M059J (cell line): ENCODE results near the gene IQCK. TPM values are rescaled to one million over a fixed set of nuclear protein-coding genes. Genes with fewer than 3 reads are reported as not detected.
"Not testable (repeated sequence)": the region's sequence is repeated elsewhere in the genome, so short reads cannot be mapped to it uniquely, and the experiment has no call there.

Experiments used
- DNase-seq: peaks from one replicate; pipeline ENCODE4 v3.0.0-alpha.2; 2012; ENCODE audit warnings: low read depth
- total RNA-seq: library from RNA; depleted of rRNA; stranded (reverse); fragments of >200 nt; shearing (Covaris generic); gene quantifications from 2 replicates; pipeline ENCODE4 v1.2.3, GENCODE V29; 2014

IQCK gene
- total RNA-seq, 1 experiment from 2014 or later, result 9.7 TPM

DNA sequence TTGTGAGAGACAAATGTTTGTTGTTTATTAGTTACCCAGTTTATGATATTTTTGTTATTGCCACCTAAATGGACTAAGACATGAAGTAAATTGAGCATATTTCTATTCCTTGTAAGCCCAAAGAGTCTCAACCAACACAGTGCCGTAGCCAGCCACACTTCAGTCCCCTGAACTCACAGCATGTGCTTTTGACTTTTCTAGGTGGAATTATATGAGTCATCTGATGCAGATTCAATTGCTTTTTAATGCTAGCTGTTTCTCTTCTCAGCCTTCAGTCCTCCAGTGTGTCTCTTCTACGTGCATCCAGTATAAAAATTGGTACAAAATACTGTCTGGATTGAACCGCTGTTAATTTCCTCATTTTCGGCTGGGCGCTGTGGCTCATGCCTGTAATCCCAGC, 39.0 kb downstream of the IQCK start:
- no peak for DNase-seq

DNA sequence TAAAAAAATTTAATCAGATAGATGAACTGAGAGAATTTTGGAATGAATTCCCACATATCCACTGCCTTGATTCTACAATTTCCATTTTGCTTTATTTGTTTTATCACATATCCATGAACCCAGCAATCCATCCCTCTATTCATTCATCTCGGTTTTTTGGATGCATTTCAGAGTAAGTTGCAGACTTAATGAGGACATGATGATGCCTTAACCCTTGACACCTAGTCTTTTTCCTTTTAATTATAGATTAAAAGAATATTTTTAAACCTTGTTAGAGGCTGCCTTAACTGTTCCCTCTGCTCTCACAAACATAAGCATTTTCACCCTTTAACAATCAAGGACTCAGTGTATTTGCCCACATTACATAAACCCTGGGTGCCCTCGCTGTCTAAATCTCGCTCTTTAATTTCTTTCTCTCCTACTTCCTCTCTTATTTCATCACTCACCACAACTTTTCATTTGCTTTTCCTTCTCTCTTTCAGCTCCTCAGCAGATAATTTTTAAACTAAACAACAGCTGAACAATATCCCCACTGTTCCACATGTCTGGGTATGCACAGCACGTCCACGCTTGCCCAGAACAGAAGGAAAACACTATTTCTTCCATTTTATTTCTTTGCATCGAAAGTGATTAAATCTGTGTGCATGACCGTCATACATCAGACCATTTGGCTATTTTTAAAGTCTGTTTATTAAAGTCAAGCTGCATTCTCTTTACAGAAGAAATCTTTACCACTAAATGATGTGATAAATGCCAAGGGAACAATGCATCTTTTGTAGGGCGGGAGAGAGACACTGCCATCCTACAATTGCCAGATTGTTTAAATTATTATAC, 39.9 kb downstream of the IQCK start:
- no peak for DNase-seq

DNA sequence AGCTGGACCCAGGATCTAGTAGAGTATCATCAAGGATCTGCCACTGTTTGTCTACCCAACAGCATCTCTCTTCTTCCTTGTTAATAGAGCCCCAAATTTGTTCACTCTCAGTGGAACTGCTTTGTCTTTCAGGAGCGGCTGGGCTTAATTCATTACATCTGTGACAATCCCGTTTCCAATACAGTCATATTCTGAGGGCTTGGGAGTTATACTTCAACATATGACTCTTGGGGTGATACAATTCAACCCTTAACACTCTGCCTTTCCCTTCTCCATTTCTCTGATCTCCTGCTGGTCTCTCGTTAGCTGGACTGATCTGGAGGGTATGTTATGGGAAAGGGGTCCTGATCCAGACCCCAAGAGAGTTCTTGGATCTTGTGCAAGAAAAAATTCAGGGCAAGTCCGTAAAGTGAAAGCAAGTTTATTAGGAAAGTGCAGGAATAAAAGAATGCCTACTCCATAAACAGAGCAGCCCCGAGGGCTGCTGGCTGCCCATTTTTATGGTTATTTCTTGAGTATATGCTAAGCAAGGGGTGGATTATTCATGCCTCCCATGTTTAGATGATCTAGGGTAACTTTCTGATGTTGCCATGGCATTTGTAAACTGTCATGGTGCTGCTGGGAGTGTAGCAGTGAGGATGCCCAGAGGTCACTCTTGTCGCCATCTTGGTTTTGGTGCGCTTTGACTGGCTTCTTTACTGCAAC, 42.4 kb downstream of the IQCK start:
- DNase-seq, result no peak

DNA sequence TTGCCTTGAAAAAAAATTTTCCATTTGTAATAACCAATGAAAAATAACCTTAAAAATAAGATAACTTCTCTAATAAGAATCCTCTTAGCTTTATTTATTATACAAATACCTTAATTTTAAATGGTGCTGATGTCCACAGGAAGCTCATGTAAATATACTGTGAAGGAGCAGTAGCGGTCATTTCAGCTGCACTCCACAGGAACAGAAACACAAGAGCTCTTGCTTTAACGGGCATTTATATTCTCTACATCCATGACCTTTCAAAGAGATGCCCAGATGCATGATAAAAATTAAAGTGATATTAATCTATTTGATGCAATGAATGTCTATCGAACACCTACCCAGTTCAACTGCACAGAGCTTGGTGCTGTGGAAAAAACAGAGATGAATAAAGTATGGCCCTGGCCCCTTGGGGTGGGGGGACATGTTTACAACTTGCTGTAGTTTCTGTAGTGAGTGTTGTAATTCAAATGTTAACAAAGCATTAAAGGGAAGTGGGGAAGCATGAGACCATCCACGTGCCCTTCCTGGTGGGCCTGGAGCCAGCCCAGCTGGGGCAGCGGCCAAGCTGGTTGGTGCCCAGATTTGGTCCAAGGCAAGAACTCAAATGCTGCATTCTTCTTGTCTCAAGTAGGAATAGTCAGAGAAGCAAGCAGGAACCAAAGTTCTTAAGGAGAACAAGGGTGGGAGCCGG, 47.9 kb downstream of the IQCK start:
- DNase-seq, result no peak

DNA sequence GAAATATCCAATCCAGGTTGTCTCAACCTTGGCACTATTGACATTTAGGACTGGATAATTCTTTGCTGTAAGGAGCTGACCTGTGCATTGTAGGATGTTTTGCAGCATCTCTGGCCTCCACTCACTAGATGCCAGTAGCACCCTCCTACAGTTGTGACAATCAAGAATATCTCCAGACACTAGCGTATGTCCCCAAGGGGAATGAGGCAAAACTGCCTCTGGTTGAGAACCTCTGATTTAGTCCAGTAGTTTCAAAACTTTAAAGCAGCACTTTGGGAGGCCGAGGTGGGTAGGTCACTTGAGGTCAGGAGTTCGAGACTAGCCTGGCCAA, 48.4 kb downstream of the IQCK start:
- DNase-seq, result no peak

DNA sequence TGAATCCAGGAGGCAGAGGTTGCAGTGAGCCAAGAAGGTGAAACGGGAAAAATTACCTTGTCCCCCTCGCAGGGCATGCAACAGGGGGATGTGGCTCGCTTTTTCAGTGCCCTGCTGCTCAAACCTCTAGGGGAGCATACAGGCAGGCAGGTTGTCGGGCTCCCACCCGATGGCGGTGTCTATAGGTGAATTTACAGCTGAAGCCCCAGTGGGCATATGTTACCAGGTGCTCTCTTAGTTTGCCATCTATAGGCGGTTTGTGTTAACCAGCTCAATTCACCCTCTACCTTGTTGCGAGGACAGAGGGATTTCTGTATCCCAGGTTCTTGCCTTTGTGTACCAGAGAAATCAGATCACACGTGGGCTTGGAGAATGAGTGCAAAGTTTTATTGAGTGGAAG, 48.9 kb downstream of the IQCK start:
- DNase-seq, result no peak

DNA sequence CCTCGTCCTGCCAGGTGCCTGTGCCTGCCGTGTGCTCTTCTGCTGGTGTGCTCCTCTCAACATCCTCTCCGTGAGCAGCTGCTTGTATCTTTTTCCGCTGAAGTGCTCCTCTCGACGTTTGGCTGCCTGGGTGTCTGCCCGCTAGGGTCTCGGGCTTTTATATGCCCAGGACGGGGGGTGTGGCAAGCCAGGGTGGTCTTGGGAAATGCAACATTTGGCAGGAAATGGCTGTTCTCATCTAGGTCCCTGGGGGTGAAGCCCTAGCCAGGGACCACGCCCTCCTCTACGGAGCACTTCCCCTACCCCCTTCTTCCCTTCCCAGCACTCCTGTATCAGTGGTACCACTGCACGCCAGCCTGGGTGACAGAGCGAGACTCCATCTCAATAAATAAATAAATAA, 49.4 kb downstream of the IQCK start:
- no peak for DNase-seq

DNA sequence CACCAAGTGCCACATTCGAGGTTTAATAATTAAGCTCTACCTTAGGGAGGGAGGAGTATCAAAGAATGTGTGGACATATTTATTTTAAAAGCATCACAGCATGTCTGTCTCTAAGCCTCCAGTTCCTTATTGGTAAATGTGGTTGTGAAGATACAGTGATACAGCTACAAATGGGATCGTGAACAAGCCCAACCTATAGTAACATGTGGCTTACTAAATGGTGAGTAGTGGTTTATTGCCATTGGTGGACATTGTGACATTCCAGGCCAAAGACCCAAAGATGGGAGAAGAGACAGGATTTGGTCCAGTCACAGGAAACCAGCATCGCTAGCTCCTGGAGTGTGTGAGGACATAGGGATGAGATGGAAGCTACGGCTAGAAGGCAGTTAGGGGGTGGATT, 51.2 kb downstream of the IQCK start:
- DNase-seq, result no peak

DNA sequence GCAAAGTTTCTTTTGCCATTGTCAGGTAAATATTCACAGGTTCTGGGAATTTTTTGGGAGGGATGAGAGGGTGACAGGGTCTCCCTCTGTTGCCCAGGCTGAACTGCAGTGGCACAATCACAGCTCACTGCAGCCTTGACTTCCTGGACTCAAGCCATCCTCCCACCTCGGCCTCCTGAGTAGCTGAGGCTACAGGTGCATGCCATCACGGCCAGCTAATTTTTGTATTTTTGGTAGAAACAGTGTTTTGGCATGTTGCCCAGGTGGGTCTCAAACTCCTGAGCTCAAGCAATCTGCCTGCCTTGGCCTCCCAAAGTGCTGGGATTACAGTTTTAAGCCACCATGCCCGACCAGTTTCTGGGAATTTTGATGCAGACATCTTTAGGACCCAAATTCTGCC, 53.0 kb downstream of the IQCK start:
- no peak for DNase-seq

DNA sequence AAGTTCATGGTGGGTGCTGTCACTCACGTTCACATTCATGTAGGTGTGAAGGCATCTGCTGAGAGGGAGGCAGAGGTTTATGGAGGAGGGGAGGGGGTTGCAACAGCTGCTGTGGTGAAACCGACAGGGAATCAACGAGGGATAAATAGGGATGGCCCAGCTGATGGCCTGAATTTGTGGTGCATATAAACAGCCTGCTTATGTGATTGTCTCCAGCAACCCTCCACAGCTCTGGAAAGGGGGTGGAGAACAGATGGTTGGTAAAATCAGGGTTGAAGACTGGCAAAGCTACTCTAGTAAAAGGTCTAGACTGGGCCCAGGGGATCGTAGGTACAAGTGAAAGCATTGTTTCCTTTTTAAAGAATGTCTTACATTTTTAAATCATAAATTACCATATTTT, 53.7 kb downstream of the IQCK start:
- DNase-seq, result no peak

DNA sequence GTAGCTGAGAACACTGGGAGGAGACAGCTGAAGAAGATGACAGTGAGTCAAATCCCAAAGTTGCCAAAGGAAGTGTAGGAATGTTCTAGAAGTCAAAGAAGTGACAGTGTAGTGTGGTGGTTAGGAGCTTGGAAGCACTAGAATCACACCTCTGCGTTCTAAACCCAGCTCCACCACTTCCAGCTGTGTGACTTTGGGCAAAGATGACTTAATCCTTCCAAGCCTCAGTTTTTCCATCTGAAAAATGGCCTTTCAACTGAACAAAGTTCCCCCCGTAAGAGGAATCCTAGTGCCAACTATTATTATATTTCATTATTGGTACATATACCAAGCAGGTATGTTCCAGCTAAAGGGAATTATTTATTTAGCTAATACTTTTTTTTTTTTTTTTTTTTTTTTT, 56.0 kb downstream of the IQCK start:
- DNase-seq, result no peak

DNA sequence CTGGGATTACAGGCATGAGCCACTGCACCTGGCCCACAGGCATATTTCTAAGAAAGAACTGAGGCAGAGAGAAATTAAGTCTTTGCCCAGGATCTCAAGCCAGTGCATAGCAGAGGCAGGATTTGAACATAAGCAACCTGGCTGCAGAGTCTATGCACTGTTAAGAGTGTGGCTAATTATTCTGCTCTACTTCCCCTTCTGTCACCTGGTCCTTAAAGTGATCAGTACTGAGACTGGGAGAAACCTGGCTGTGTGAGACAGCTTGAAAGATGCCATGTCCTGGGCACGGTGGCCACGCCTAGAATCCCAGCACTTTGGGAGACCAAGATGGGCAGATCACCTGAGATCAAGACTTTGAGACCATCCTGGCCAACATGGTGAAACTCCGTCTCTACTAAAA, 58.1 kb downstream of the IQCK start:
- DNase-seq, result no peak

DNA sequence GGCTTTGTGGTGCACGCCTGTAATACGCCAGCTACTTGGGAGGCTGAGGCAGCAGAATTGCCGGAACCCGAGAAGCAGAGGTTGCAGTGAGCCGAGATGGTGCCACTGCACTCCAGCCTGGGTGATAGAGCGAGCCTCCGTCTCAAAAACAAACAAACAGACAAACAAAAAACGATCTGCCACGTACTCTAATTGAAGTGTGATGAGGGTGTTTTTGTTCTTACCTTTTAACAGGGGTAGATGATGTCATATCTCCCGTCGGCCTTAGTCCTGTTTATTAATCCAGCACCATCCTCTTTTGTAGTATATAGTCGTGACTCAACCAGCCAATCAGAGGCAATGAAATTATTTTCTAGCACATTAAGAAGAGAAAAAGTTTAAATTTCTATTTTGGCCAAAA, 58.5 kb downstream of the IQCK start:
- no peak for DNase-seq

DNA sequence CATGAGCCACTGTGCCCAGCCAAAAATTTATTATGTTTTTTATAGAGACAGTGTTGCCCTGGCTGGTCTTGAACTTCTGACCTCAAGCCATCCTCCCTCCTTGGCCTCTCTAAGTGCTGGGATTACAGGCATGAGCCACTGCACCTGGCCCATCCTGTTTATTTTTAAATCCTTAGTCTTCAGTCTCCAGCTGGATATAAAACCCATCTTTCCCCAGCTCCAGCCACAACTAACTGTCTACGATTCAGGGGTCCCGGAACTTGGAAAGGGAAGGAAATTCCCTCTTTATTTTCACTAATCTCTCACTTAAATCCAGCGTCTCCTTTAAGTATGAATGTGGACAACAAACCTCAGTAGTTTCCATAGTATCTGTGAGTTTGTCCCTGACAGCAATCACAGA, 62.2 kb downstream of the IQCK start:
- DNase-seq, result no peak

DNA sequence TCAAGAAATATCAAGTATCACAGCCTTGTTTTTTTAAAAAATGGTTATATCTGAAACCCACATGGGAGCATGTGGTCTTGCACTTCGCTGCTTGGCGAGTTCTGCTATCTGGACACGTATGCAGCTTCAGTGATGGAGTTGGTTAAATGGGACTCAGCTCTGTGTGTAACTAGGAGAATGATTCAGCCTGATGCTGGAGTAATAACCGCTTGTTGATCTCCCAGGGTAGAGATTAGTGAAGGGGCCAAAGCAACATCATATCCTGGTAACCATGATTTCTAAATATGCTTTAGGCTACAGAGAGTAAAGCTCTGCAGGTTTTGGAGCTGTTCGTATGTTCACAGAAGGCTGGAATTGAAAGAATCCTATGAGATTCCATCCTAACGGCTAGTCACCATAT, 63.2 kb downstream of the IQCK start:
- DNase-seq, result no peak

DNA sequence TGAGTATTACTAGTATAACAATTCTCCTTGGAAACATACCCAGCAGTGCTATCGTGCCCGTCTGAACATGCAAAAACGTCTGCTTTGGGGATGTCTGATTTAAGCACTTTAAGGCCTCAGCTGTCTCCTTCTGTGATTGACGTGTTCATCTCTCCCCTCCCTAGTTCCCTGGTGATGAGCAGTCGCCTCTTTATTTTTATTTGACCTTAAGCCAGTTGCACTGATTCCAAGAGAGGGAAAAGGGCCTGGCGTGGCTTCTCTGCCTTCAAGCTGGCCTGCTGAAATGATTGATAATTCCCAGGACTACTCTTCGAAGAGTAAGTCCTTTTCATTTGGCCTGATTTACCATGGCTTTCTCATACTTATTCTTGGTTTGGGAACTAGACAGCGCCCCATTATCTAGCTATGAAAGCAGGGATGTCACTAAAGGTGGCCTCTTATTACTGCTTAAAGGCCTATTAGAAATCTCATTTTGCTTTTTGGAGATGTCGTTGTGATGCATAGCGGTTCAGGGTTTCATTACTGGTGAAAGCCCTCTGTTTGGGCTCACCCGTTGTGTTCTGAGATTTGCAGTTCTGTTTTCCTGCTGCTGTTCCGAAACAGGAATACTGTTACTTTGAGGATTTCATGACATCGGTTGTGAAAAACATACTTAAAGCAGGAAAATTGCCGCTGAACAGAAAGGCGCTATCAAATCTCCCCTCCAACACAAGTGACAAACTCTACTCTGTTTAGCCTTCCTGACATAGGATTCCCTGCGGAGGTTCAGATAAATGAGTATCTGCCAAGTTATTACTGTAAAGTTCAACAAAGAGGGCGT, 65.5 kb downstream of the IQCK start:
- DNase-seq, result no peak

DNA sequence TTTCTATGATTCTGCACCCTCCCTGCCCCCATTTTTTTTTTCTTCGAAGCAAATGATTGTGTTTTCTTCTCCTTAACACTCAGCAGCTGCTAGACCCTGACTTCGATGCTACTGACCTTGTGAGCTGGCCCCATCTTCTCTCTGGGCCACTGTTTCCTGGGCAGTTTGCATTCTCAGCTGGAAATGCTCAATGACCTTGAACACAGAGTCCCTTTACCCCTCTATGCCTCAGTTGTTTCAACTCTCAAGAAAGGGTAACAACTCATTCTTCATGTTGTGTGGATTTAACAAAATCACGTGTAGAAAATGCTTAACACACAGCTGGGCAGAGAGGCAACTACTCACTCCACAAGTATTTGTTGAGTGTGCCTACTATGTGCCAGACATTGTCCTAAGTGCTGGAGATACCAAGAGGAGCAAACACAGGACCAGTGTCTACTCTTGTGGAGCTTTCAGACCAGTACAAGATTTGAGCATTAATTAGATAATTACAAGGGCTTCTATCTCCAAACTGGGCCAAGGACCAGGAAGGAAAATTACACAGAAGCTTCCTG, 66.2 kb downstream of the IQCK start:
- no peak for DNase-seq

DNA sequence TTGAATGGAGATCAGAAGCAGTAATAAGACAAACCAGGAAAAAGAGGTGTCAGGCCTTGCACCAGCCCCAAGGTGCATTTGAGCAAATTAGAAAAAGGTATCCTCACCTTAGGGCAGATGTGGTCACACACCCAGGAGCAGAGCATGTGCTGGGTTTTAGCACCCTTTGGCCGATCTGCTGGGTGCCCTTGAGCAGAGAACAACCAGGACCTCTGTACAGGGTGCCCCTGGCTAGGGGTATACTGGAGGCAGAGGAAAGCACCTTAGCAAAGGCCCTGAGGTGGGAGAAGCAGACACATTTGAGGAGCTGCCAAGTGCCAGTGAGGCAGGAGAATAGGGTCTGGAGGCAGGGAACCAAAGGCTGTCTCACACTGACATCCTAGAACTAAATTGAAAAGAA, 67.0 kb downstream of the IQCK start:
- DNase-seq, result no peak

DNA sequence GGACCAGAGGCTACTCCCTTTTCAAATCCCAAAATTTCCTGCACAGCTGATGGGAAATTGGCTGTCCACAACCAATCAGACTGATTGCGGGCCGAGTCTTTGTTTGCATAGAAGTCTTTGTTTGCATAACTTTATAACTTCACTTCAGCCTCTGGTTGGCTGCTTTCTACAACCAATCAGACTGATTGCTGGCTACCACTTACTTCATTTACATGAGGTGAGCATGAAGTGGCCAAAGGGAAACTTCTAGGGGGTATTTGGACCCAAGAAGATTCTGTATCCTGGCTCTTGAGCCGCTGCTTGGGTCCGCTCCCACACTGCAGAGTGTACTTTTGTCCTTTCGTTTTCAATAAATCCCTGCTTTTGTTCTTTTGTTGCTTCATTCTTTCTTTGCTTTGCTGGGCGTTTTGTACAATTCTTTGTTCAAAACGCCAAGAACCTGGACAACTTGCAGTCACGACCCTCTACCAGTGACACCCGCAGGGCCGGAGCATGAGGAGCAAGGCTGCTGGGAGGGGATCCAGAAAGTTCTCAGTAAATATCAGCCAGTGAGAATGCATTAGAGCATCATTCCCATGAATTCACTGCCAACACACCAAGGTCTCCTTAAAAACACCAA, 67.5 kb downstream of the IQCK start:
- DNase-seq, result no peak

DNA sequence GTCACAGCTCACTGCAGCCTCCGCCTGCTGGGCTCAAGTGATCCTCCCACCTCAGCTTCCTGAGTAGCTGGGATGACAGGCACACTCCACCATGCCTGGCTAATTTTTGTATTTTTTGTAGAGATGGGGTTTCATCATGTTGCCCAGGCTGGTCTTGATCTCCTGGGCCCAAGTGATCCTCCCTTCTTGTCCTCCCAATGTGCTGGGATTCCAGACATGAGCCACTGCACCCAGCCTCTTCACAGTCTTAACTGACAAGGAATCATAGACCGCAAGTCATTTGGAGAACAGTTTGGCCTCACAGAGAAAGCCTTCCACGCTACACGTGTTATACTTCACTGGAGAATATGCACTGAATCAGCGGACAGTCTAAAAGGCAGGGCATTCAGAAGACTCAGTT, 83.3 kb downstream of the IQCK start:
- not testable (repeated sequence) for DNase-seq

DNA sequence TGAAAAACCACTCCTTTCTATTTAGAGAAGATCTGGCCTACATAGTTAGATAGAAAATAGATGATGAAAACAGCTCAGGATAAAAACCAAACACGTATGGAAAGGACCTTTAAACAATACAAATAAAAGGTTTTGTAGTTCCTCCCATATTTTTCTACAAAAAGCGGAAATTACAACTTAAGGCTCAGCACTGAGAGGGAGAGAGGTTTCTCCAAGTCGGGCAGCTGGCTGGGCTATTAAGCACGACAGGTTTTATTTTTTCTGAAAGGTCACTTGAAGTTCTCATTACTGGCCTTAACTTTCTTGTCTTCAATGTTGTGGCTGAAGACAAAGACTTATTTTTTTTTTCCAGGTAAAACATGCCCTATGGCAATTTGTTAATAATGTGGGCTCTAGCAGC, 83.8 kb downstream of the IQCK start:
- not testable (repeated sequence) for DNase-seq
